ENCODE results near the gene BRICD5. TPM values are rescaled to one million over a fixed set of nuclear protein-coding genes. Genes with fewer than 3 reads are reported as not detected.

BRICD5 gene
- total RNA-seq, 3 donors from 2014 or later (not counting 1 experiment from before 2014, with no cell fraction given): 3.2 to 5.2 (median 3.6) TPM

- Histone ChIP-seq H3K27ac (ENCODE audit: low read length) (no peak overlapping the region), H3K36me3 (ENCODE audit: control insufficient read depth, insufficient read depth, low read length) (peaks cover 30% of the 10 kb centered on the region), H3K4me3 (ENCODE audit: low read length) (no peak overlapping the region), H3K9me3 (ENCODE audit: control insufficient read depth, insufficient read depth, low read length) (no peaks in the 10 kb centered on the region), H3K4me1 (ENCODE audit: control insufficient read depth, insufficient read depth, low read length) (peaks cover 13% of the 10 kb centered on the region), H3K27me3 (ENCODE audit: control insufficient read depth, insufficient read depth, low read length) (peaks cover 6% of the 10 kb centered on the region)
- WGBS (ENCODE audit: insufficient coverage): 72% methylated on average over 18 of the region's 18 CpGs
- ATAC-seq (no peak), DNase-seq (no peak)
- TF ChIP-seq CTCF (IDR thresholded peaks at IDR 0.05): no peak
- H3K27ac Mint-ChIP-seq: no peak overlapping the region
- H3K36me3 Mint-ChIP-seq: no peaks in the 10 kb centered on the region
- no peak overlapping the region for H3K4me3 Mint-ChIP-seq
- intact Hi-C loops (cut with micrococcal nuclease): no loop called here
- H3K9me3 Mint-ChIP-seq: no peaks in the 10 kb centered on the region
- no peaks in the 10 kb centered on the region for H3K4me1 Mint-ChIP-seq
- no peaks in the 10 kb centered on the region for H3K27me3 Mint-ChIP-seq (ENCODE audit: low read depth in 2 of 2)
These were observed 27.6 kb upstream of the BRICD5 start for GRCh38 chr16:2238150-2238837.

GRCh38 chr16:2237493-2238149 lies 27.0 kb upstream of the BRICD5 start:
- WGBS (ENCODE audit: insufficient coverage): 24% methylated on average over 65 of the region's 65 CpGs
- H3K27ac Mint-ChIP-seq: no peak overlapping the region
- Histone ChIP-seq H3K9me3 (ENCODE audit: control insufficient read depth, insufficient read depth, low read length) (no peaks in the 10 kb centered on the region), H3K4me1 (ENCODE audit: control insufficient read depth, insufficient read depth, low read length) (peaks cover 13% of the 10 kb centered on the region), H3K27me3 (ENCODE audit: control insufficient read depth, insufficient read depth, low read length) (peaks cover 6% of the 10 kb centered on the region), H3K27ac (ENCODE audit: low read length) (no peak overlapping the region), H3K36me3 (ENCODE audit: control insufficient read depth, insufficient read depth, low read length) (peaks cover 33% of the 10 kb centered on the region), H3K4me3 (ENCODE audit: low read length) (no peak overlapping the region)
- TF ChIP-seq CTCF (IDR thresholded peaks at IDR 0.05): no peak
- ATAC-seq (no peak), DNase-seq (no peak)
- no peaks in the 10 kb centered on the region for H3K9me3 Mint-ChIP-seq
- H3K4me1 Mint-ChIP-seq: no peaks in the 10 kb centered on the region
- H3K4me3 Mint-ChIP-seq: no peak overlapping the region
- intact Hi-C loops (cut with micrococcal nuclease): no loop called here
- H3K36me3 Mint-ChIP-seq: no peaks in the 10 kb centered on the region
- H3K27me3 Mint-ChIP-seq (ENCODE audit: low read depth in 2 of 2): no peaks in the 10 kb centered on the region

- TF ChIP-seq CTCF (IDR thresholded peaks at IDR 0.05): no peak
- DNase-seq: no peak
- H3K4me1 ChIP-seq (ENCODE audit: control insufficient read depth, insufficient read depth, low read length): peaks cover 13% of the 10 kb centered on the region
- 11% methylated on average over 40 of the region's 40 CpGs for WGBS (ENCODE audit: insufficient coverage)
- H3K9me3 Mint-ChIP-seq: no peaks in the 10 kb centered on the region
- no peaks in the 10 kb centered on the region for H3K36me3 Mint-ChIP-seq
- peaks cover 6% of the 10 kb centered on the region for H3K27me3 ChIP-seq (ENCODE audit: control insufficient read depth, insufficient read depth, low read length)
- H3K4me3 ChIP-seq (ENCODE audit: low read length): no peak overlapping the region
- H3K9me3 ChIP-seq (ENCODE audit: control insufficient read depth, insufficient read depth, low read length): no peaks in the 10 kb centered on the region
- H3K4me1 Mint-ChIP-seq: no peaks in the 10 kb centered on the region
- intact Hi-C loops (cut with micrococcal nuclease): no loop called here
- H3K4me3 Mint-ChIP-seq: no peak overlapping the region
- peak in 1 of 3 donors; percentile 8 for ATAC-seq
- H3K27ac ChIP-seq (ENCODE audit: low read length): no peak overlapping the region
- no peaks in the 10 kb centered on the region for H3K27me3 Mint-ChIP-seq (ENCODE audit: low read depth in 2 of 2)
- H3K36me3 ChIP-seq (ENCODE audit: control insufficient read depth, insufficient read depth, low read length): peaks cover 32% of the 10 kb centered on the region
- no peak overlapping the region for H3K27ac Mint-ChIP-seq
These were observed 26.4 kb upstream of the BRICD5 start for GRCh38 chr16:2237102-2237482.
